Measurements from ENCODE around the gene PAX5.

Gene PAX5

DNA sequence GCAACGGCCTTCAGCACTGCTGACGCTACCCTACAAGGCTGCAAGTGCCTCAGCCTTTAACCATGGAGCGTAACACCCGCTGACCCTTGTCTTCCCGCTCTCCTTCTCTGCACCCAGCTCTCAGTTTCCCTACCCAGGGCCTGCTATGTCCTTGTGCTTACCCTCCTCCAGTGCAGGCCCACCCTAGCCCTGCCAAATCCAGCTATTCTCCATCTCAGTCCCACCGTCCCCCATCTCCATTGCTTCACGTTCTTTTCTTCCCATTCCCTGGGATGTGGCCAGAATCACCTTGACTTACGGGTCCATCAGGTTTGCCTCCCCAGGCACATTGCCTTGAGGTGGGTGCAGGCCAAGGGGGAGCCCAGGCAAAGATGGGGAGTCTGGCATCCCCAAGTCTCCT, 91.2 kb downstream of the PAX5 start:
- no peak overlapping the region for H3K27ac ChIP-seq (ENCODE audit: low read depth, low read length)
- H3K36me3 ChIP-seq (ENCODE audit: control insufficient read depth, low read length): peaks cover 94% of the 10 kb centered on the region
- peaks cover 10% of the 10 kb centered on the region; the same call in 1 of the 2 replicates for H4K20me1 ChIP-seq (ENCODE audit: control insufficient read depth, insufficient read depth, low read depth, low read length)
- TF ChIP-seq, protein P1, sequence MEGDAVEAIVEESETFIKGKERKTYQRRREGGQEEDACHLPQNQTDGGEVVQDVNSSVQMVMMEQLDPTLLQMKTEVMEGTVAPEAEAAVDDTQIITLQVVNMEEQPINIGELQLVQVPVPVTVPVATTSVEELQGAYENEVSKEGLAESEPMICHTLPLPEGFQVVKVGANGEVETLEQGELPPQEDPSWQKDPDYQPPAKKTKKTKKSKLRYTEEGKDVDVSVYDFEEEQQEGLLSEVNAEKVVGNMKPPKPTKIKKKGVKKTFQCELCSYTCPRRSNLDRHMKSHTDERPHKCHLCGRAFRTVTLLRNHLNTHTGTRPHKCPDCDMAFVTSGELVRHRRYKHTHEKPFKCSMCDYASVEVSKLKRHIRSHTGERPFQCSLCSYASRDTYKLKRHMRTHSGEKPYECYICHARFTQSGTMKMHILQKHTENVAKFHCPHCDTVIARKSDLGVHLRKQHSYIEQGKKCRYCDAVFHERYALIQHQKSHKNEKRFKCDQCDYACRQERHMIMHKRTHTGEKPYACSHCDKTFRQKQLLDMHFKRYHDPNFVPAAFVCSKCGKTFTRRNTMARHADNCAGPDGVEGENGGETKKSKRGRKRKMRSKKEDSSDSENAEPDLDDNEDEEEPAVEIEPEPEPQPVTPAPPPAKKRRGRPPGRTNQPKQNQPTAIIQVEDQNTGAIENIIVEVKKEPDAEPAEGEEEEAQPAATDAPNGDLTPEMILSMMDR (IDR thresholded peaks at IDR 0.05; ENCODE audit: low read depth, low read length, poor library complexity, severe bottlenecking): no peak
- TF ChIP-seq EZH2phosphoT487 (IDR thresholded peaks at IDR 0.05; ENCODE audit: borderline replicate concordance, low read length): no peak
- H3K79me2 ChIP-seq (ENCODE audit: control insufficient read depth, low read length): peaks cover 84% of the 10 kb centered on the region
- H3K9me3 ChIP-seq (ENCODE audit: control insufficient read depth, insufficient read depth, low read length): no peaks in the 10 kb centered on the region
- peaks cover 33% of the 10 kb centered on the region for H3K4me1 ChIP-seq (ENCODE audit: control insufficient read depth, low read length)
- H3K27me3 ChIP-seq (ENCODE audit: control insufficient read depth, low read length): no peaks in the 10 kb centered on the region
- no peak overlapping the region for H3K4me2 ChIP-seq (ENCODE audit: low read length)
- H3F3A ChIP-seq (ENCODE audit: control insufficient read depth, insufficient read depth): 0 out of 2 replicates have a peak, but pooled peaks cover 4% of the 10 kb centered on the region
- H3K4me3 ChIP-seq (ENCODE audit: low read length): no peak overlapping the region
- H3K9me2 ChIP-seq (replicated peaks; ENCODE audit: control insufficient read depth, low read length): no peaks in the 10 kb centered on the region

- H3K4me2 ChIP-seq (ENCODE audit: low read length): no peak overlapping the region
- peaks cover 19% of the 10 kb centered on the region; the same call in 1 of the 2 replicates for H4K20me1 ChIP-seq (ENCODE audit: control insufficient read depth, insufficient read depth, low read depth, low read length)
- H3K36me3 ChIP-seq (ENCODE audit: control insufficient read depth, low read length): peaks cover 98% of the 10 kb centered on the region
- no peaks in the 10 kb centered on the region for H3K27me3 ChIP-seq (ENCODE audit: control insufficient read depth, low read length)
- no peak for TF ChIP-seq EZH2phosphoT487 (IDR thresholded peaks at IDR 0.05; ENCODE audit: borderline replicate concordance, low read length)
- TF ChIP-seq, protein P1 (IDR thresholded peaks at IDR 0.05; ENCODE audit: low read depth, low read length, poor library complexity, severe bottlenecking): no peak
- H3F3A ChIP-seq (ENCODE audit: control insufficient read depth, insufficient read depth): 0 out of 2 replicates have a peak, but pooled peaks cover 4% of the 10 kb centered on the region
- no peaks in the 10 kb centered on the region for H3K9me3 ChIP-seq (ENCODE audit: control insufficient read depth, insufficient read depth, low read length)
- no peaks in the 10 kb centered on the region for H3K9me2 ChIP-seq (replicated peaks; ENCODE audit: control insufficient read depth, low read length)
- no peak overlapping the region for H3K4me3 ChIP-seq (ENCODE audit: low read length)
- H3K79me2 ChIP-seq (ENCODE audit: control insufficient read depth, low read length): peaks cover 89% of the 10 kb centered on the region
- peaks cover 35% of the 10 kb centered on the region for H3K4me1 ChIP-seq (ENCODE audit: control insufficient read depth, low read length)
- no peak overlapping the region for H3K27ac ChIP-seq (ENCODE audit: low read depth, low read length)
These were observed 92.6 kb downstream of the PAX5 start for GRCh38 chr9:36941441-36941840.

- Histone ChIP-seq H3K27ac (ENCODE audit: low read depth, low read length) (no peak overlapping the region), H3K79me2 (ENCODE audit: control insufficient read depth, low read length) (peaks cover 90% of the 10 kb centered on the region), H3K4me3 (ENCODE audit: low read length) (no peak overlapping the region), H3K9me3 (ENCODE audit: control insufficient read depth, insufficient read depth, low read length) (no peaks in the 10 kb centered on the region), H3K4me2 (ENCODE audit: low read length) (no peak overlapping the region), H4K20me1 (ENCODE audit: control insufficient read depth, insufficient read depth, low read depth, low read length) (peaks cover 21% of the 10 kb centered on the region; the same call in 1 of the 2 replicates), H3K36me3 (ENCODE audit: control insufficient read depth, low read length) (peaks cover 98% of the 10 kb centered on the region), H3F3A (ENCODE audit: control insufficient read depth, insufficient read depth) (0 out of 2 replicates have a peak, but pooled peaks cover 4% of the 10 kb centered on the region), H3K4me1 (ENCODE audit: control insufficient read depth, low read length) (peaks cover 35% of the 10 kb centered on the region), H3K9me2 (replicated peaks; ENCODE audit: control insufficient read depth, low read length) (no peaks in the 10 kb centered on the region), H3K27me3 (ENCODE audit: control insufficient read depth, low read length) (no peaks in the 10 kb centered on the region)
- TF ChIP-seq, protein P1 (IDR thresholded peaks at IDR 0.05; ENCODE audit: low read depth, low read length, poor library complexity, severe bottlenecking): no peak
- no peak for TF ChIP-seq EZH2phosphoT487 (IDR thresholded peaks at IDR 0.05; ENCODE audit: borderline replicate concordance, low read length)
These were observed 93.2 kb downstream of the PAX5 start for GRCh38 chr9:36940881-36941280.

Data from DOHH2 (cell line).